PC-3 (cell line): Measurements from ENCODE around the gene EXOC4. TPM values are rescaled to one million over a fixed set of nuclear protein-coding genes. Genes with fewer than 3 reads are reported as not detected.

Experiments used
- ATAC-seq: fragments of 200-7000 bp; cut with Tn5 transposase; 2 replicates; pipeline ENCODE4 v1.9.1; 2020; ENCODE audit warnings: mild to moderate bottlenecking, moderate library complexity
- BruUV-seq: library from RNA; stranded (reverse); fragments of 400-500 nt; replicated peaks from 2 replicates; lab custom pipeline; 2021; lab: Mats Ljungman, UMichigan
- CTCF ChIA-PET: fragments of 300-600 bp; sonication (Branson Sonifier 250); formaldehyde crosslinking; loops from one replicate; lab custom pipeline; 2022; ENCODE audit warnings: antibody characterized with exemption; lab: Charles Lee
- POLR2A ChIA-PET: fragments of 300-600 bp; sonication (Branson Sonifier 250); formaldehyde crosslinking; loops from one replicate; lab custom pipeline; 2022; ENCODE audit warnings: antibody characterized with exemption; ENCODE audit not compliant: unreplicated experiment; lab: Charles Lee
- DNase-seq: peaks from one replicate; pipeline ENCODE4 v3.0.0-alpha.2; 2015
- H2AFZ ChIP-seq: fragments of 300-600 bp; sonication (generic); 2 replicates; pipeline ENCODE4 v1.6.0; 2016; ENCODE audit warnings: antibody characterized with exemption, low read length
- H3F3A ChIP-seq: fragments of 300-600 bp; sonication (generic); one replicate; pipeline ENCODE4 v1.6.0; 2017; ENCODE audit warnings: antibody characterized with exemption, low read length, control low read depth, mild to moderate bottlenecking; ENCODE audit not compliant: unreplicated experiment
- H3K27ac ChIP-seq: fragments of 300-600 bp; sonication (generic); 2 replicates; pipeline ENCODE4 v1.5.1; 2016; ENCODE audit warnings: mild to moderate bottlenecking, low read length
- H3K27me3 ChIP-seq: fragments of 300-600 bp; sonication (generic); 2 replicates; pipeline ENCODE4 v1.6.1; 2016; ENCODE audit warnings: low read length, mixed read lengths
- H3K36me3 ChIP-seq: fragments of 300-600 bp; sonication (generic); 2 replicates; pipeline ENCODE4 v1.6.1; 2016; ENCODE audit warnings: low read depth, mixed run types, low read length, mixed read lengths
- H3K4me1 ChIP-seq: fragments of 300-600 bp; sonication (generic); 2 replicates; pipeline ENCODE4 v1.5.1; 2016; ENCODE audit warnings: low read length; ENCODE audit not compliant: insufficient read depth
- H3K4me2 ChIP-seq: fragments of 300-600 bp; sonication (generic); 2 replicates; pipeline ENCODE4 v1.6.0; 2016; ENCODE audit warnings: low read length
- H3K4me3 ChIP-seq: fragments of 300-600 bp; sonication (generic); 2 replicates; pipeline ENCODE4 v1.5.1; 2016; ENCODE audit warnings: mild to moderate bottlenecking, low read length, mixed read lengths
- H3K79me2 ChIP-seq: fragments of 300-600 bp; sonication (generic); 2 replicates; pipeline ENCODE4 v1.6.1; 2017; ENCODE audit warnings: low read length, mixed read lengths
- H3K9ac ChIP-seq: fragments of 300-600 bp; sonication (generic); 2 replicates; pipeline ENCODE4 v1.6.0; 2016; ENCODE audit warnings: mild to moderate bottlenecking, low read length
- H3K9me2 ChIP-seq: fragments of 300-600 bp; sonication (generic); replicated peaks from 2 replicates; pipeline ENCODE4 v1.6.1; 2016; ENCODE audit warnings: mixed run types, low read length, mixed read lengths
- H3K9me3 ChIP-seq: fragments of 300-600 bp; sonication (generic); 2 replicates; pipeline ENCODE4 v1.6.1; 2016; ENCODE audit warnings: low read length, mixed read lengths
- H4K20me1 ChIP-seq: fragments of 300-600 bp; sonication (generic); 2 replicates; pipeline ENCODE4 v1.6.1; 2016; ENCODE audit warnings: low read length, mixed read lengths
- CTCF ChIP-seq: fragments of 300-600 bp; sonication (generic); conservative IDR thresholded peaks from 2 replicates; pipeline ENCODE4 v1.5.1; 2017; ENCODE audit warnings: antibody characterized with exemption, low read depth, mild to moderate bottlenecking, low read length
- EZH2 ChIP-seq: fragments of 300-600 bp; sonication (generic); IDR thresholded peaks from one replicate; pipeline ENCODE4 v1.6.1; 2017; ENCODE audit warnings: antibody characterized with exemption, mild to moderate bottlenecking, low read length; ENCODE audit not compliant: unreplicated experiment
- EZH2phosphoT487 ChIP-seq: fragments of 300-600 bp; sonication (generic); IDR thresholded peaks from 2 replicates; pipeline ENCODE4 v1.6.1; 2018; ENCODE audit warnings: mild to moderate bottlenecking, antibody characterized with exemption, low read length, borderline replicate concordance
- intact Hi-C: fragments of 100-400 bp; cut with micrococcal nuclease; formaldehyde crosslinking; loops from 2 replicates; pipeline ENCODE4 v1.9.0; 2023
- total RNA-seq: library from RNA; depleted of rRNA; stranded (reverse); fragments of >200 nt; gene quantifications from 2 replicates; pipeline ENCODE4 v1.2.3, GENCODE V29; 2014

EXOC4 gene
- total RNA-seq, 1 experiment from 2014 or later = 43.5 TPM

GRCh38 chr7:133805426-133805825 lies 552.5 kb downstream of the EXOC4 start:
- CTCF ChIA-PET = no interaction called here
- BruUV-seq = no TSS peak

GRCh38 chr7:133807624-133808492 lies 555.0 kb downstream of the EXOC4 start:
- no peaks in the 10 kb centered on the region for H4K20me1 ChIP-seq
- no TSS peak for BruUV-seq
- POLR2A ChIA-PET = no interaction called here

More at GRCh38 chr7:133805426-133805825, 552.5 kb downstream of the EXOC4 start:
- Histone ChIP-seq H3K4me2 (no peak overlapping the region), H3K36me3 (no peaks in the 10 kb centered on the region), H3K4me1 (no peaks in the 10 kb centered on the region), H3K9ac (no peak overlapping the region), H3K9me2 (no peaks in the 10 kb centered on the region), H3K27ac (no peak overlapping the region), H3K9me3 (no peaks in the 10 kb centered on the region), H3K27me3 (no peaks in the 10 kb centered on the region), H2AFZ (no peak overlapping the region), H3K4me3 (no peak overlapping the region), H4K20me1 (no peaks in the 10 kb centered on the region), H3K79me2 (no peaks in the 10 kb centered on the region), H3F3A (no peaks in the 10 kb centered on the region)
- POLR2A ChIA-PET = no interaction called here
- intact Hi-C loops = no loop called here
- no peak for DNase-seq
- no peak for TF ChIP-seq EZH2phosphoT487
- TF ChIP-seq CTCF = no peak
- no peak for TF ChIP-seq EZH2
- ATAC-seq = no peak

More at GRCh38 chr7:133807624-133808492, 555.0 kb downstream of the EXOC4 start:
- H3K27me3 ChIP-seq = no peaks in the 10 kb centered on the region
- DNase-seq (no peak), ATAC-seq (no peak)
- H2AFZ ChIP-seq = no peak overlapping the region
- TF ChIP-seq EZH2phosphoT487 = no peak
- TF ChIP-seq EZH2 = no peak
- no peak for TF ChIP-seq CTCF
- CTCF ChIA-PET = no interaction called here
- H3K9ac ChIP-seq = no peak overlapping the region
- H3K4me3 ChIP-seq = no peak overlapping the region
- no peaks in the 10 kb centered on the region for H3F3A ChIP-seq
- no peak overlapping the region for H3K27ac ChIP-seq
- H3K9me2 ChIP-seq = no peaks in the 10 kb centered on the region
- H3K79me2 ChIP-seq = no peaks in the 10 kb centered on the region
- no peaks in the 10 kb centered on the region for H3K36me3 ChIP-seq
- intact Hi-C loops = no loop called here
- H3K9me3 ChIP-seq = no peaks in the 10 kb centered on the region
- no peak overlapping the region for H3K4me2 ChIP-seq
- H3K4me1 ChIP-seq = no peaks in the 10 kb centered on the region
